ENCODE measurements around the gene ANLN. TPM values are rescaled to one million over a fixed set of nuclear protein-coding genes. Genes with fewer than 3 reads are reported as not detected.

ANLN gene, protein sequence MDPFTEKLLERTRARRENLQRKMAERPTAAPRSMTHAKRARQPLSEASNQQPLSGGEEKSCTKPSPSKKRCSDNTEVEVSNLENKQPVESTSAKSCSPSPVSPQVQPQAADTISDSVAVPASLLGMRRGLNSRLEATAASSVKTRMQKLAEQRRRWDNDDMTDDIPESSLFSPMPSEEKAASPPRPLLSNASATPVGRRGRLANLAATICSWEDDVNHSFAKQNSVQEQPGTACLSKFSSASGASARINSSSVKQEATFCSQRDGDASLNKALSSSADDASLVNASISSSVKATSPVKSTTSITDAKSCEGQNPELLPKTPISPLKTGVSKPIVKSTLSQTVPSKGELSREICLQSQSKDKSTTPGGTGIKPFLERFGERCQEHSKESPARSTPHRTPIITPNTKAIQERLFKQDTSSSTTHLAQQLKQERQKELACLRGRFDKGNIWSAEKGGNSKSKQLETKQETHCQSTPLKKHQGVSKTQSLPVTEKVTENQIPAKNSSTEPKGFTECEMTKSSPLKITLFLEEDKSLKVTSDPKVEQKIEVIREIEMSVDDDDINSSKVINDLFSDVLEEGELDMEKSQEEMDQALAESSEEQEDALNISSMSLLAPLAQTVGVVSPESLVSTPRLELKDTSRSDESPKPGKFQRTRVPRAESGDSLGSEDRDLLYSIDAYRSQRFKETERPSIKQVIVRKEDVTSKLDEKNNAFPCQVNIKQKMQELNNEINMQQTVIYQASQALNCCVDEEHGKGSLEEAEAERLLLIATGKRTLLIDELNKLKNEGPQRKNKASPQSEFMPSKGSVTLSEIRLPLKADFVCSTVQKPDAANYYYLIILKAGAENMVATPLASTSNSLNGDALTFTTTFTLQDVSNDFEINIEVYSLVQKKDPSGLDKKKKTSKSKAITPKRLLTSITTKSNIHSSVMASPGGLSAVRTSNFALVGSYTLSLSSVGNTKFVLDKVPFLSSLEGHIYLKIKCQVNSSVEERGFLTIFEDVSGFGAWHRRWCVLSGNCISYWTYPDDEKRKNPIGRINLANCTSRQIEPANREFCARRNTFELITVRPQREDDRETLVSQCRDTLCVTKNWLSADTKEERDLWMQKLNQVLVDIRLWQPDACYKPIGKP
- 82.8 and 116 TPM in 2 replicates for total RNA-seq

DNA sequence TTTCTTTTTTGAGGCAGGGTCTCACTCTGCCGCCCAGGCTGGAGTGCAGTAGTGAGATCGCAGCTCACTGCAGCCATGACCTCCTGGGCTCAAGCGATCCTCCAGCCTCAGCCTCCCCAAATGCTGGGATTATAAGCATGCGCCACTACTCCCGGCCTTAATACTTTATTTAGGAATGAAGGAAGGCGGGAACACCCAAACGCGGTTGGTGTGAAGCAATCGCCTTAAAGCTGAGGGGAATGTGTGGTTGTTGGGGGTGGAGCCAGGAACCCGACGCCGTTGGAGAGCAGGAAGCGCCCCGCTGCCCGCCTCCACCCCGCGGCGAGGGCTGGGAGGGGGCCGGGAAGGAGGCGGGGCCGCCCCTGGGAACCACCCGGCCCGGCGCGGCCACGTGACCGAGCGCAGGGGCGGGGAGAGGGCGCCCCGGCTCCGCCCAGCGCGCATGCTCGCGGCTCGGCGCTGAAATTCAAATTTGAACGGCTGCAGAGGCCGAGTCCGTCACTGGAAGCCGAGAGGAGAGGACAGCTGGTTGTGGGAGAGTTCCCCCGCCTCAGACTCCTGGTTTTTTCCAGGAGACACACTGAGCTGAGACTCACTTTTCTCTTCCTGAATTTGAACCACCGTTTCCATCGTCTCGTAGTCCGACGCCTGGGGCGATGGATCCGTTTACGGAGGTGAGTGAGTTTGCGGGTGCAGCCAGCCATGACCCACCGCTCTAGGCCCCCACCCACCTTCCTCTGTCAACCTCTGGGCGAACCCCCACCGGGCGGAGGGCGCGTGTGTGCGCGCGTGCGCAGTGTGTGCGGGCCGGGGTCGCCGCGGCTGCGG is at the start of gene ANLN:
ANLN (plus strand) TSS at position 492 of the 828 bp plus-strand sequence; CDS start at position 657, 165 bp downstream.

Other genes starting within 250 kb of the ANLN start
- gene EEPD1, start 236.6 kb upstream of the ANLN start, total RNA-seq = 2.9 and 7.2 TPM in 2 replicates

All from articular chondrocyte of knee joint (primary cell).